Measurements from ENCODE around the gene RADIL.
"Not testable (repeated sequence)": the region's sequence is repeated elsewhere in the genome, so short reads cannot be mapped to it uniquely, and the experiment has no call there.

The RADIL gene

DNA sequence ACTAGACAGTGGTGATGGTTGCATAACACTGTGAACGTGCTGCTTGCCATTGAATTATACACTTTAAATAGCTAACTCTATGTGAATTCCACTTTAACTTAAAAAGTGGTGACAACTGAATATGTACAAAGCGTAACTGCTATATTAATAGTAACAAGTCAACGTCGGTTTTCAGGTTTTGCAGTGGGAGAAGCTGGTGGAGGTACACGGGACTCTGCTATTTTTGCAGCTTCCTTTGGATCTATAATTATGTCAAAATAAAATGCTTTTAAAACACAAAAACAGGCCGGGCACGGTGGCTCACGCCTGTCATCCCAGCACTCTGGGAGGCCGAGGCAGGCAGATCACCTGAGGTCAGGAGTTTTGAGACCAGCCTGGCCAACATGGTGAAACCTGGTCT lies 87.1 kb downstream of the RADIL start:
- H3K4me3 ChIP-seq (replicated peaks in 1 of 2; ENCODE audit: low read depth in 2 of 2, low read length in 2 of 2) = no peak overlapping the region
- TF ChIP-seq, protein P1, sequence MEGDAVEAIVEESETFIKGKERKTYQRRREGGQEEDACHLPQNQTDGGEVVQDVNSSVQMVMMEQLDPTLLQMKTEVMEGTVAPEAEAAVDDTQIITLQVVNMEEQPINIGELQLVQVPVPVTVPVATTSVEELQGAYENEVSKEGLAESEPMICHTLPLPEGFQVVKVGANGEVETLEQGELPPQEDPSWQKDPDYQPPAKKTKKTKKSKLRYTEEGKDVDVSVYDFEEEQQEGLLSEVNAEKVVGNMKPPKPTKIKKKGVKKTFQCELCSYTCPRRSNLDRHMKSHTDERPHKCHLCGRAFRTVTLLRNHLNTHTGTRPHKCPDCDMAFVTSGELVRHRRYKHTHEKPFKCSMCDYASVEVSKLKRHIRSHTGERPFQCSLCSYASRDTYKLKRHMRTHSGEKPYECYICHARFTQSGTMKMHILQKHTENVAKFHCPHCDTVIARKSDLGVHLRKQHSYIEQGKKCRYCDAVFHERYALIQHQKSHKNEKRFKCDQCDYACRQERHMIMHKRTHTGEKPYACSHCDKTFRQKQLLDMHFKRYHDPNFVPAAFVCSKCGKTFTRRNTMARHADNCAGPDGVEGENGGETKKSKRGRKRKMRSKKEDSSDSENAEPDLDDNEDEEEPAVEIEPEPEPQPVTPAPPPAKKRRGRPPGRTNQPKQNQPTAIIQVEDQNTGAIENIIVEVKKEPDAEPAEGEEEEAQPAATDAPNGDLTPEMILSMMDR (IDR thresholded peaks at IDR 0.05; ENCODE audit: low read depth, low read length) = no peak
- DNase-seq (ENCODE audit: low read depth in 2 of 2) = no peak

GRCh38 chr7:4794591-4795350 lies 88.7 kb downstream of the RADIL start:
- peak in 1 of 2 donors; percentile 18 for DNase-seq (ENCODE audit: low read depth in 2 of 2)
- no peak overlapping the region for H3K4me3 ChIP-seq (replicated peaks in 1 of 2; ENCODE audit: low read depth in 2 of 2, low read length in 2 of 2)
- TF ChIP-seq, protein P1 (IDR thresholded peaks at IDR 0.05; ENCODE audit: low read depth, low read length) = no peak

- not testable (repeated sequence) for DNase-seq (ENCODE audit: low read depth in 2 of 2); H3K4me3 ChIP-seq (replicated peaks in 1 of 2; ENCODE audit: low read depth in 2 of 2, low read length in 2 of 2)
These were observed 89.3 kb downstream of the RADIL start for GRCh38 chr7:4794171-4794570.

- not testable (repeated sequence) for DNase-seq (ENCODE audit: low read depth in 2 of 2); H3K4me3 ChIP-seq (replicated peaks in 1 of 2; ENCODE audit: low read depth in 2 of 2, low read length in 2 of 2)
These were observed 90.0 kb downstream of the RADIL start for GRCh38 chr7:4793385-4793993.

GRCh38 chr7:4792537-4793126 lies 90.9 kb downstream of the RADIL start:
- H3K4me3 ChIP-seq (replicated peaks in 1 of 2; ENCODE audit: low read depth in 2 of 2, low read length in 2 of 2) = no peak overlapping the region
- DNase-seq (ENCODE audit: low read depth in 2 of 2) = no peak
- TF ChIP-seq, protein P1 (IDR thresholded peaks at IDR 0.05; ENCODE audit: low read depth, low read length) = no peak

DNA sequence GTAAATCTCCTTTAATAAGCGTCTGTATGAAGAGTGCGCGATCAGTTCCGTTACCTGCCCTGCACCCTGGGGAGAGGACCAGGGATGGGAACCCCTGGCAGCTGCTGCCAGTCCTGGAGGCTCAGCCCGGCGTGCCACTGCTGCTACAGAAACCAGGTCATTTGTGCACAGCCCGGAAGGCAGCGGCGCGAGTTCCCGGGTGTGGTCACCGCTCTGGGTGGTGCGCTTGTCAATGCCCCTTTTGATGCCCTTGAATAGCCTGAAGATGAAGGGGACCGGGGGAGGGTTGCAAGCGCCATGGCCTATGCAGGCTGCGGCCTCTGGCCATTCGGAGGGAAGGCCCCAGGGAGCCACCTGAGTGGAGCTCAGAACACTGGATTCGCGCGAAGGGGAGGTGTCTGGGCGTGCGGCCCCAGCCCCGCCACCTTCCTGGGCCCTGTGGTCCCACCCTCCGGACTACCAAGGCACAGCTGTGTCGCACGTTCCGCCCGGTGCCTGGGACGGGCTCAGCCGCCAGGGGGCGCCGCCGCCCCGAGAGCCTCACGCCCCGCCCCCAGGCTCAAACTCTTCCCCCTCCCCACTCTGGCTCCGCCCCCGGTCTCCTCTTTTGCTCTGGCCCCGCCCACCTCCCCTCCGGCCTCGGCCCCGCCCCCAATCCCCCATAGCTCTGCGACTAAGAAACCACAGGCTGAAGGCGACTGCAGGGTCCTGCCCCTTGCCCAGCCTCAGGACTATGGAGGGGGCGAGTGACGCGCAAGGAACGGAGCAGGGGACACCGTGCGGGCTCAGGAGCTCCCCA lies 91.6 kb downstream of the RADIL start:
- TF ChIP-seq, protein P1 (IDR thresholded peaks at IDR 0.05; ENCODE audit: low read depth, low read length) = peak; percentile 35
- H3K4me3 ChIP-seq (replicated peaks in 1 of 2; ENCODE audit: low read depth in 2 of 2, low read length in 2 of 2) = no peak overlapping the region
- peak; percentile 52 to 64 for DNase-seq (ENCODE audit: low read depth in 2 of 2)

DNA sequence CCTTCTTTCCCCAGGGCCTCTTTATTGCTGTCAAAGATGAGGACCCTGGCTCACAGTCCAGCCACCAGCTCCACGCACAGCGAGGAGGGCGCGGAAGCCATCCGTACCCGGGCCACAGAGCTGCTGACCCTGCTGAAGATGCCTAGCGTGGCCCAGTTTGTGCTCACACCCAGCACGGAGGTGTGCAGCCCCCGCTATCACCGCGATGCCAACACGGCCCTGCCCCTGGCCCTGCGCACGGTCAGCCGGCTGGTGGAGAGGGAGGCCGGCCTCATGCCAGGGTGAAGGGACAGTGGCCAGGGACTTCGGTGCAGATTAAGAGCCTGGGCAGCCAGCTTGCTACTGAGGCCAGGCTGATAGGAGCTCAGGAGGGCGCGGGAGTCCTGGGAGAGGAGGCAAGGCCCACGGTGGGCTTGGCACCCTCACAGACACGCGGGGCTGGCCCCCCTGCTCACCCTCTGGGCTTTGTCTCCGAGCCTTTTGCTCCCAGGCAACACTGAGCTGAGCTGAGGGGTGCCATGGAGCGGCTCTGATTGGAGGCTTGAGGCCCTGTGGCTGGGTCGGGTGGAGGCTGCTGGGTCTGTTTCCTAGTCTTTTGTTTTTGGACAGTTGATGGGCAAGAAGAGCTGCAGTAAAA lies 92.3 kb downstream of the RADIL start:
- no peak overlapping the region for H3K4me3 ChIP-seq (replicated peaks in 1 of 2; ENCODE audit: low read depth in 2 of 2, low read length in 2 of 2)
- DNase-seq (ENCODE audit: low read depth in 2 of 2) = no peak
- TF ChIP-seq, protein P1 (IDR thresholded peaks at IDR 0.05; ENCODE audit: low read depth, low read length) = no peak

Data from cardiac fibroblast (primary cell).